GM19025 (cell line): ENCODE data around the gene SRGAP1.

ENCODE experiments used
- ATAC-seq: cut with Tn5 transposase; IDR thresholded peaks from one replicate; pipeline ENCODE4 v1.9.1; 2021; ENCODE audit warnings: mild to moderate bottlenecking, low read depth, moderate library complexity; ENCODE audit not compliant: unreplicated experiment

SRGAP1 gene

DNA sequence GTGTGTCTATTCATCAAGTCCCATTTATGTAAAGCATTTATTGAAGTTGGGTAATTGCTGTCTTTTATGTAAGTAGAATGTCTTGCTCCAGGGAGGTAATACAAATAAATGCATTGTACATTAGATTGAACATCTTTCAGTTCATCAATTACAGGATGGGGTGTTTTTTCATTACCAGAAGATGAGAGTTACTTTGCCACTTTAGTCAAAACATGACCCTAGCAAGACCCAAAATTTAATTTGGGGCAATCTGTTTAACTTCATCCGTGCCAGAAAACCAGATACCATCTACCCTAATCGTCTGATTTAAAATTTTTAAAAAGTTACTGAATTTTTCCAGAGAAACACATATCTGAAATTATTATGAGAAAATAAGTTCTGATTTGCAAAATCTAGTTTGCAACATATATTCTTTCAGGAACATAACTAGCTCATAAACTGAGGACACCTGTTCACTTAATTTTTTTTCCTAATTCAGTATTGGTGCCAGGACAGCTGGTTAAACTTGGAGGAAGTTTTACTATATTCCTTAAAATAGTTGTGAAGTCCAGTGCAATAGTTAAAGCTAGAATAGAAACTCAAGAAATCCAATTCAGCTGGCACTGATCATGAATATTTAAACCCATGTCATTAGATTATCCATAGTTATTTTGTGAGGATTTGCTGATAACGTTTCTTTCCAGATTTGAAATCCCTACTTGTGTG lies 114.5 kb downstream of the SRGAP1 start:
- no peak for ATAC-seq

DNA sequence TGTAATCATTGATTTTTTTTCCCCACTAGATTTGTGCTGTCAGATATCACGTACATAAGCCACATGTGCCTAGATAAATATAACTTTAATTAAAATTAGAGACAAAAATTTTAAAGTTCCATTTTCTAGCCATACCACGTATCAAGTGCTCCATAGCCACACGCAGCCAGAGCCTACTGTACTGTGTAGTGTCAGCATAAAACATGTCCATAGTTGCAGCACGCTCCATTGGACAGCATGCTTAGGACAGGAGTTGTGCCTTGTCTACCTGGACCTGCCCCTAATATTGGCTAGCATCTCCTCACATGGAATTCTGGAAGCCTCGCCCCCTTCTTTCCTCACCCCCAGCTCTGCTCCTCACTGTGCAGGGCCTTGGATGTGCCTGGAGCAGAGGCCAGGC lies 116.5 kb downstream of the SRGAP1 start:
- ATAC-seq, result no peak

DNA sequence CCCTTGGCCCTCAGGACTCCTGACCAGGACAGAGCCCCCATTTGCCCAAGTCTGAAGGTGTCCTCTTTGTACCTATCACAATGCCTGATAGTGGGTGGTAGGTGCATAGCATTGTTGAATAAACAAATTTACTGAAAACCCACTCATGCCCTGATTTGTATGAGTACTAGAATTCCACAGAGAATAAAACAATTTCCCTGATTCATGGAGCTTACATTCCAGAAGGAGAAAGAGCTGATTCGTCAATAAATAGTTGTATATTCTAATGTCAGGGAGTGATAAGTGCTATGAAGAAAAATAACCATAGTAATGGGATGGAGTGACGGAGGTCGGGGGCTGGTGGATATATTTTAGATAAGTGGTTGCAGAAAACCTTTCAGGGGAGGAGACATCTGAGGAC lies 117.0 kb downstream of the SRGAP1 start:
- no peak for ATAC-seq

DNA sequence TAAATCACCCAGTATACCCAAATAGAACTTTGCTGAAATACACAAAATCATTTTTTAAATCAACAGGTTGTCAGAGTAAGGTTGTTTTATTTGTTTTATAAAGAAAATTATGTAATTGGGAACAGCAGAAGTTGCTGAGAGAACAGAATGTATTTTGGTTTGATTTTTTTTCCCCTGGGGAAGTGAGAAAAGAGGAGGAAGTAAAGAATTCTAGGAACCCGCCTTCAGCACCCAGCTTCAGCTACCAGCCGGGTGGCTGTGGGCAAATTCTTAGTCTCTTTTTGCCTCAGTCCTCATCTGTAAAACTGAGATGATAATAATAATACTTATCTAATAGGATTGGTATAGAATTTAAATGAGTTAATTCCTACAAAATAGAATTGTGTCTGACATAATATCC lies 119.4 kb downstream of the SRGAP1 start:
- no peak for ATAC-seq

DNA sequence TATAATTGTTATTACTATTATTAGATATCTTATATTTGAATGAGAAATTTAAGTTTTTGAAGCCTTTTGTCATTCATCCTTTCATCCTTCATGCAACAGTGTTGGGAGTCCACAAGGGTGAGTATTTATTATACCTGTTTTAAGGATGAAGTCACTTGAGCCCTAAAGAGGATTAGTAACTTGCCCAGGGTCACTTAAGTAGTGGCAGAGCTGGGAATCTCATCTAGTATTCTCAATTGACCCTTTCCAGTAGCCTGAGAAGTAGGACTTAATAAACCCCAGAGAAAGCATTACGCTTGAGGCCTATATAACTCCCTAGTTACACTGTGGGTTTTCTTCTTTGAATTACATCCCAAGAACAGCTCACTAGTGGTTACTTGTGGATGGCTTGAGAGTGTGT lies 119.8 kb downstream of the SRGAP1 start:
- no peak for ATAC-seq

DNA sequence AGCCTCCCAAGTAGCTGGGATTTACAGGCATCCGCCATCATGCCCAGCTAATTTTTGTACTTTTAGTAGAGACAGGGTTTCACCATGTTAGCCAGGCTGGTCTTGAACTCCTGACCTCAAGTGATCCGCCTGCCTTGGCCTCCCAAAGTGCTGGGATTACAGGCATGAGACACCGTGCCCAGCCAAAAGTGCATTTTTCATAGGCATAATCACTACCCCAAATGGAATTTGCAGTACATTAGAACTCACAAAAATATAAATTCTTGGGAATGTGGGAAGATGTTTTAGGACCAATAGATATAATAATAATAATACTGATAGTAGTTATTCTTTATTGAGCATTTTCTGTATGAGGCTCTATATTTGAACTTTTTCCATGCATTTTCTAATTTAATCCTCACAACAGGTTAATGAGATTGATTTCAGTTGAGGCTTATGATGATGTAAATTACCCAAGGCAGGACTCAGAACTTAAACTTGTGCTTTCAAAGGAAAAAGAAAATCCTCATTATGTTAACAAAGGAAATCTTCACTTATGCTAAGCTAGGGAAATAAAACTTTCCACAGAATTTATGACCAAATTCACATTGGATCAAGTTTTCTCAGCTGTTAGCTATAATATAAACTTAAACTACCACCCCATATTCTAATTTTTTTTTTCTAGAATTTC lies 121.6 kb downstream of the SRGAP1 start:
- ATAC-seq, result no peak

DNA sequence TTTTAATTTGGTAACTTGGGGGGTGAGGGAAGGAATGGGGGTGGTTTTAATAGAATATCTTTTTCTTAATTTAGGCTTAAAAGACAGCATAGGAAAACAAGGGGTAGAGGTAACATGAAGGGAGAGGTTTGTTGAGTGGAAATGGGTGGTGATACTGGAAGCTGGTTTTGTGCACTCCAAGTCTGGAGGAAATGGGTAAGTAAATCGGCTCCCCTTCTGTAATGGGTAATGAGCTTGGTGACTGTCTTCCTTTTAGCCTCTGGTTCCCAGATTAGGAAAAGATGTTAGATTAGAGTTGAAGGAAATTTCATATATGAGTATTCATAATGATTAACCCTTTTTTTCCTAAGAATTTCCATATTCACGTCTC lies 122.1 kb downstream of the SRGAP1 start:
- no peak for ATAC-seq

DNA sequence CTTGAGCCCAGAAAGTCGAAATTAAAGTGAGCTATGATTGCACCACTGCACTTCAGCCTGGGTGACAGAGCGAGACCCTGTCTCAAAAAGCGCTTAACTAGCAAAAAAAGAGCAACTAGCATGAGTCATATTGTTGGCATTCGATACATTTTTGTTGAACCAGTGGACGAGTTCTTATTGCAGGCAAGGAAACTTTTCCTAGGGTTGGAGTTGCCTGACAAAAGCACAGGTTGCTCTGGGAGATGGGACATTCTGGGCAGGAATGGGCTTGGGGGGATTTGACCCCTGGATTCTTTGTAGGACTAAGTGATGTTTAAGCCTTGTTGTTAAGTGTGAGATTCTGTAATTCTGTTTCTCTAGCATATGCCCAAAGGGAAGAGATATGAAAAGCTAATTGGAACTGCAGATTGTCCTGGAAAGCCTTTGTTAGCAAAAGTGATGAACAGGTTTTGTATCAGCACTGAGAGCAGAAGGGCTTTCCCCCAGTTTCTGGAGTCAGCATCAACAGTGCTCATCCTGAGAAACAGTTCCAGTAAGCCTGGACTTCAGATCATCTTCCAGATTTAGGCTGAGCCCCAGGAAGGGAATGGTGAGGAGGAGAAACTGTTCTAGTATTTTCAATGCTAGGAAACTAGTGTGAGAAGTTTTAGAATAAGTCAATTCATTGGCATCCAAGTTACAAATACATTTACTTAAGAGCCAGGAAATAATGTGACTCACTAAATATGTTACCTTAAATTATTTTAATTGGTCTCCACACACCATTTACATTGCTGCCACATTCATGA lies 123.1 kb downstream of the SRGAP1 start:
- no peak for ATAC-seq

DNA sequence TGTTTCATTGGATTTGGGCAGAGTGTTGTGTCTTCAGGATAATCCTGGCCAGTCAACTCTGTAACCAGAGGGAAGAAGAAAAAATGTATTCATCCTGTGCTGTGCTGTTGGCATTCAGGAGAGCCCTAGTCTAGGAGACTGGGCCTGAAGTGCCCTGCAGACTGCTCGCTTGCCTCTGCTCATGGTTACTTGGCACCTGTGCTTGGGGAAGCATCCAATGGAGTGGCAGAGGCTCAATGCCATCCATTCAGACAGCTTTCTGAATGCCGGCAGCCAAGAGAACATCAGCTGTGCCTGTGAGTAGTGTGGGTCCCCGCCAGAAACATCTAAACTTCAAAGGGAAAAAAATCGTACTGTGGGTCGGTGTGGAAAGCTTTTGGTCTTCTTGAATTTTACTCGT lies 124.2 kb downstream of the SRGAP1 start:
- ATAC-seq, result no peak

DNA sequence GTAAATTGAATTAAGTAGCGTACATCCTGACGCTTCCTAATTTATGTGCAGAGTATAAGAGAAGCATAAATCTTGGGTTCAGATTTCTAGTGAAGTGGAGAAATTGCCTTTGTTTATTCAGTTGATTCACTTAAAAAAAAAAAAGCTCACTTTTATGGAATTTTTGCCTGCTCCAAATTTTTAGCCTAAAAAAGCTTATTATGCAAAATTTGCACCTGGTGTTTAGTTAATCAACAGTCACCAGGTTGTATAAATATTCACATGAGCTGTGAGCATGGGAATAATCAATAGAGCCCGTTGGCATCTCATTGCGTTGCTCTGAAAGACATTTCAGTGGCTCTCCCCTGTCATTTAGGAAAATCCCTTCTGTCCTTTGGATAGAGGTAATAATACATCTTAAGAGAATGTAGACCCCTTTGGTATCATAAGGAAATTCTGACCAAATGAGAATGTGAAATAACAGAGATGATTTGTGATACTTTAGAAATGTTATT lies 132.4 kb downstream of the SRGAP1 start:
- ATAC-seq, result no peak

DNA sequence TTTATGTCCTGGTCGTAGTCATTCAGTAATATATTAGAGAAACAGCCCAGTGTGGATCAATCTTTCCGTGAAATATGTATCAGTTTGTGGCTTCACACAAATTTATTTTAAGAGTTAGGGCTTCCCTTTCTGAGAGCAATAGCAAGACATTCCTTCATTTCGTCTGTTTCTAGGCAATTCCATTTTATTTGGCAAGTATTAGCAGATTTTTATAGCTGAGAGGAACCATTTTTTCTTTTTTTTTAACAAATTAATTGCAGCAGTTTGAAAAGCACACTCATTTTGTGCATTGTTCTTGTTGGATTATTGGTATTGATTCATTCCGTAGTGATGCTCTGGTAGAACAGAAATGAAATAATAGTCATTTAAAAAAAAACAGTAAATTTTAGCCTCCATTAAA lies 132.9 kb downstream of the SRGAP1 start:
- no peak for ATAC-seq

DNA sequence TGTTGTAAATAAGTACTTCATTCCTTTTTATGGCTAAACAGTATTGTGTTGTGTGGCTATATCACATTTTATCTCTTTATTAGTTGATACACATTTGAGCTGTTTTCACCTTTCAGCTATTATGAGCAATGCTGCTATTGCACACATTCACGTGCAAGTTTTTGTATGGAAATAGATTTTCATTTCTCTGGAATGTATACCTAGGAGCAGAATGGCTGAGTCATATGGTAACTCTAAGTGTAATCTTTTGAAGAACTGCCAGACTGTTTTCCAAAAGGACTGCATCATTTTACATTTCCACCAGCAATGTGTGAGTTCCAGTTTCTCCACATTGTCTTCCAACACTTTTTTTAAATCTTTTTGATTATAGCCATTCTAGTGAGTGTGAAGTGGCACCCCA lies 134.0 kb downstream of the SRGAP1 start:
- no peak for ATAC-seq

DNA sequence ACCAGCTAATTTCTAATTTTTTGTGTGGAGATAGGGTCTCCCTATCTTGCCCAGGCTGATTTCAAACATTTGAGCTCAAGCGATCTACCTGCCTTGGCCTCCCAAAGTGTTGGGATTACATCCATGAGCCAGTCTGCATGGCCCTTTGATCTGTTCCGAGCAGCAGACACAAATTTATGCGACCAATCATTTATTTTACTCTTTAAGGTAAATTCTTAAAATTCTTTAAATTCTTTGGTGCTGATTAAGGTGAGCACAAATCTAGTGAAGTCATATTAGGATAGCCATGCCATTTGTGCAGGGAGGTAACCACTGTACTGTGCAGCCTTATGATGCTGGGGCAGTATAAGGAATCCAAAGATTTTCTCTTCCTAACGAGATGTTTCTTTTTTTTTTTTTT lies 135.7 kb downstream of the SRGAP1 start:
- ATAC-seq, result no peak

DNA sequence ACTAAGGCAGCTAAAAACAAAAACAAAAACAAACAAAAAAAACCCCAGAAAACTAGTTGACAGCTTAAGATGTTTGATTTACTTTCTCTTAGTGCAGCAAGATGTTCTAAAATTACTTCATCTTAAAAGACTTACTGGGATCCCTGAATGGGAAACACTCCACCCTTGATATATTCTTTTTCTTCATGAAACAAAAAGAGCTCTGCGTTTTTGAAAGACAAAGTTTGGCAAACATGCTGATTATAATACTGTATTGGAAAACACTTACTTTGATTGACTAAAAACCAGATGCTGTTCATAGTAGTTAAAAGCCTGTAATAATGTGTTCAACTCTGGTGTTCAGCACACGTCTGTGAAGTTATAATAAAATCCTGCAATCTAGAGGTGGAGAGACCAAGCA lies 136.8 kb downstream of the SRGAP1 start:
- no peak for ATAC-seq

DNA sequence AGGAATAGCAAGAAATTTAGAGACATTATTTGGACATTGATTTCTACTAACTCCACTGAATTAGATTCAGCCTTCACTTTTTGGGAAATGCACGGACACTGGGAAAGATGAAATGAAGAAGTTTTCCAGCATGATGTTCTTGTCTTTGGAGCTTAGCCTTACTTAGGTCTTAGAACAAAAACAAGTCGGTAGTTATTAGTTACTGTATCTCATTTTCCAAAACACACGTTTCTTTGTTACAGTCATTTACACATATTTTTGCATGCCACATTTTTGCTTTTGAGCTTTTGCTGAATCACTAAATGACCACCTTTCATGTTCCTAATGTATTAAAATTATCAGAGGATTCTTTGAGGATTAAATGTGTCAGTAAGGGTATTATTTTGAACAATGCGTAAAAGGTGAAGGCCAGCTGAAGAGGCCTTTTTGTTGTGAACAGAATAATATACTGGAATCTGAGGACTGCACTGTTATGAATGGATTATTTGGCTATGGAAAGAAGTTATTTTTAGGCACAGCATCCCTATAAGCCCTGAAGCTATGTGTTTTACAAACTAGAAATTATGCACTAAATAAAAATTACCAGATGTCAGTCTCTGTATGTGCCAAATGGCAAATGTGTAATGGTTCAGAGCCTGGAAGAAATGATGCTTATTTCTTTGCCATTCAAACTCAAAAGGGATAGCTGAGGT lies 138.2 kb downstream of the SRGAP1 start:
- no peak for ATAC-seq

DNA sequence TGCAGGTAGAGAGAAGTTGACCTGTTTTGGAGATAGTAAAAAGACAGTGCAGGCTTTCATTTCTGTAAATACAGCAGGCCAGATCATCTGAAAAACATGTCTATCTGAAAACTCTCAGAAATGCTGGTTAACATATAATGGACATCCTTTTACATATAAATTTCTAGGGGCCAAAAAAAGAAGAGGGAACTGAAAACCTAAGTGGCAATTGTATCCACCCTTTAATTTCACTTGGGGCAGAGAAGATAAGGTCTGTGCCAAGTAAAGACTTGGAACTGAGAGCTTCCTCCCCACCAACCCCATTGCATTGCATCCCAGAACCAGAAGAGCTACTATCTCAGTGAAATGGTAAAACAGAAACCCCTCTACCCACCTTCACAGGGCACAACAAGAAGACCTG lies 141.0 kb downstream of the SRGAP1 start:
- ATAC-seq, result no peak

DNA sequence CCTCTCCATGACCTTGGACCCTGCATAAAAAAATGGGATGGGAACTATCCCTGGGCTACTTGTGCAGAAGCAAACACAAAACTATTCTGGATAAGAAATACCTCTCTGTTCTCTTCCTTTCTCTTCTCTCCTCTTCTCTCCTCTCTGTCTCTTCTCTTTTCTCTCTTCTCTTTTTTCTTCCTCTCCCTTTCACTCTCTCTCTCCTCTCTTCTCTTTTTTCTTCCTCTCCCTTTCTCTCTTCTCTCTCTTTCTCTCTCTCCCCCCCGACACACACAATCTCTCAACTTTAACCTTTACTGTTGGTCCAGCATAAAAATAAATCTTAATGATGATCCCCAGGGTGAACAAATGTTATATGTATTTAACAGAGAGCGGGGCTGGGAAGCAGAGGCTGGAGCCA lies 141.4 kb downstream of the SRGAP1 start:
- ATAC-seq, result no peak

DNA sequence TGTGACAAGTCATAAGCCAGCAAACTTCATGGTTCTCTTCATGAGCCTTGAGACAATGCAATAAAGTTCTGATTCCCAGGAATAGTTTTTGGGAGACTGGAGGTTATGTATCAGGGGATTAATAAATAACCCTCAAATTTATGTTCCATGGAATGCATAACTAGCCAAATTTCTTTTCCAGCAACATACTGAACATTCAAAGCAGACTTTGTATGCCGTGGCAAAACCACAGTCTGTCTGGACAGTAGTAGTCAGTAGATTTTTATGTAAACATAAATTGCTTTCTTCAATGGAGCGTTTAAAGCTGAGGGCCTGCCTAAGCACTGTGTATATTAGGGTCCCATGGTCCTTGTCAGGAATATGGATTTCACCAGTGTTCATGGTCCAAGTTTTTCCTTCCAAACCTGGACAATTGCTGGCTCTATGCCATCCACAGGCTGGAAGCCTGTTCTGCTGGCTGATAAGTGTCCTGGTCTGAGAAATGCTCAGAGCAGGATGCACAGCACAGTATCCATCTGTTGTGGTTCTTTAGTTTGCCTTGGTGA lies 144.9 kb downstream of the SRGAP1 start:
- ATAC-seq, result no peak

DNA sequence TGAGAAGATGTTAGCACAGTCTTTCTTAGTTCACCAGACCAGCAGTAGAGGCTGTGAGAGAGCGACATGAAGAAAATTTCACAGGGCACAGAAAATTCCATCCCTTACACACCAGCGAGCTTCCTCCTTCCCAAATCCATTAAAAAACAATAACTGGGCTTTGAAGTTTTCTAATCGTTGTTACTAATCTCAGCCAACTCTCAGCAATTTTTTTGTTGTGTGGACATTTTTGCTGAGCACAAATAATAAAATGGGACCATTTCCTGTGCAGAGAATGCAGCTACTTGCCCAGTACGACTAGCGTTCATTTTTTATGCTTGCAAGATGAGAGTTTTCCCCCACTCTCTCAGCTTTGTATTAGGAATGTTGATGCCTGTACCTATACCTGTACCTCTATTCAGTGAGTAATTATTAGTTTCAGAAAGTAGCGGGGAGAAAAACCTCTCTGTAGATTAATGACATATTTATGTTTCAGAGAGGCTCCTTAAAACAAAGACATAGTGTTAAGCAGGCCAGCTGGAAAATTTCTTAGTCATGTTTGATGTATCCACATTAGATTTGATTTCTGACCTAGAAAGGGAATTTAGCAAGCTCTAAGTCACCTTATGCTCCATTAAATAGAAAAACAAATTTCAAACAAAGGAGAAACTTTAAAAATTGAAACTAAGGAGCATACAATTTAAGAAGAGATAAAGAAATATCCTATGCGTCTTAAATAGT lies 146.5 kb downstream of the SRGAP1 start:
- no peak for ATAC-seq

DNA sequence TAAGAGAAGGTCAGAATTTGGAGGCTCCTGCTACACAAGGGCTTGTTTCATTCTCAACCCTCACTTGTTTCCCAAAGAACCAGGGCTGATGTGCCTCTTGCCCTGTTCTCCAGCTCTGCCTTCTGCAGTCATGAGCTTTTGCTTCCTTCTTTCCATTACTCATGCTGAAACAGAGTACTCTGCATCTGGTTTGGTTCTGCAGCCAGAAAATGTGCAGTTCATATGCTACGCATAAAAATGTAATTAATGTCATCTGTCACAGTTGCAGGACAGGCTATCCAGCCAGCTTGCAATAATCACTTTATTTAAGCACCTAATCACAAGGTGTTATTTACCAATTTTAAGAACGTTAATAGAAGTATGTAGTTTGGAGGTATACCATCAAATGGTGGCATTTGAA lies 150.2 kb downstream of the SRGAP1 start:
- ATAC-seq, result no peak
